Measurements from ENCODE around the gene PAF1. TPM values are rescaled to one million over a fixed set of nuclear protein-coding genes. Genes with fewer than 3 reads are reported as not detected.

The PAF1 gene
- total and polyA plus RNA-seq, 2 donors (not counting 3 experiments of a cell fraction or from before 2014, with no cell fraction given): 55.1 to 90.8 TPM

DNA sequence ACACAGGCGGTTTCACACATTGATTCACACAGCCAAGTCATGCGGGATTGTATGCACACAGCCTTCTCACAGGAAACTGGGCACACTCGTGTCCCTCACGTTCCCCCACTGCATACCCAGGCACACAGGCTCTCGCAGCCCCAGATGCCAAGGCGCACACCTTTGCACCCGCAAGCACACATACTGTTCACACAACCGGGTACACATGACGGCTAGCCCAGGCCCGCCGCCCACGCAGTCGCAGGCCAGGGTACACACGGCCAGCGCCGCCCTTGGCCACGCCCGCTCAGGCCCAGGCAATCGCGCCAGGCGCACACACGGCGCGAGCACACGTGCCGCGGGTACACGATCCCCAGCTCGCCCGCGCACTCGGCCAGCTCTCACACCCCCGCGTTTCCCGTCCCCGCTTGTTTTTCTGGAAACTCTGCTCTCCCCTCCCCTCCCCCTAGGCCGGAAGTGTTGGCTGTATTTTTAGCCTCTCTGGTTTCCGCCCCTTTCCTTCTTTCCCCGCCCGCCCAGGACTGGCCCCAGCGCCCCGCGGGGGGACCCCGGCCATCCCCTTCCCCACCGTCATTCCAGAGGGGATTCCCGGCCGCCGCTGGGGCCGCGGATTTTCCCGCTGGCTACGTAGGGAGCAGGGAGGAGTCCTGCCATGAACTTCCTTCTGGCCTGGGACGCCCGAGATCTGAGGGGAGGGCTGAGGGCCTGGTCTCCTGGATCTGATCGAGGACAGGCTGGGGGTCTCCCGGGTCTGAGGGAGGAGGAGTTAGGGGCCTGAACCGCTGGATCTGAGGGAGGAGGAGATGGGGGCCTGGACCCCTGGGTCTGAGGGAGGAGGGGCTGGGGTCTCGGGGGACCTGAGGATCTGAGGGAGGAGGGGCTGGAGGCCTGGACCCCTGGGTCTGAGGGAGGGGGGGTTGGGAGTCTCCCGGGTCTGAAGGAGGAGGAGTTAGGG lies 11.7 kb upstream of the PAF1 start:
- dilution Hi-C loops (cut with MboI; ENCODE audit: extremely low pct_ligation_motif_present, low sequenced_read_pairs) (no loop called here), intact Hi-C loops (cut with micrococcal nuclease) (loop anchor here (1.0 kb wide), 1 partner anchor 10 kb away; the partner anchor contains the start of gene PLEKHG2)
- Histone ChIP-seq H3K9ac (replicated peaks; ENCODE audit: extremely low read depth, insufficient read depth, low read length) (peak overlapping the region; percentile 92), H3K27ac (ENCODE audit: insufficient read depth, low read depth, low read length) (peak overlapping the region; percentile 89), H3K79me2 (ENCODE audit: control insufficient read depth, insufficient read depth, low read length) (peaks cover 9% of the 10 kb centered on the region), H3K4me2 (ENCODE audit: insufficient read depth, low read length) (peak overlapping the region; percentile 57), H3K27me3 (ENCODE audit: control insufficient read depth in 2 of 2, insufficient read depth in 2 of 2, low read length in 2 of 2) (no peaks in the 10 kb centered on the region), H3K4me3 (replicated peaks in 1 of 3; ENCODE audit: insufficient read depth in 1 of 3, low read depth in 1 of 3, low read length in 3 of 3) (peak overlapping the region; percentile 19 to 34 (median 23)), H3K9me1 (replicated peaks; ENCODE audit: control insufficient read depth, extremely low read depth, insufficient read depth, low read length) (no peaks in the 10 kb centered on the region), H3K4me1 (ENCODE audit: control insufficient read depth, extremely low read depth, insufficient read depth, low read length) (peaks cover 25% of the 10 kb centered on the region), H3K36me3 (ENCODE audit: control insufficient read depth in 2 of 2, extremely low read depth in 1 of 2, insufficient read depth in 2 of 2, low read length in 2 of 2) (peaks cover 0 to 4% of the 10 kb centered on the region in 2 experiments), H3K9me3 (replicated peaks; ENCODE audit: control insufficient read depth, insufficient read depth, low read length) (no peaks in the 10 kb centered on the region), H2AFZ (ENCODE audit: low read depth, low read length) (no peak overlapping the region), H4K20me1 (replicated peaks; ENCODE audit: control insufficient read depth, extremely low read depth, insufficient read depth, low read length) (no peaks in the 10 kb centered on the region)
- BruUV-seq (replicated peaks): no TSS peak
- ChIA-PET CTCF (interaction anchor here (1.0 to 2.9 kb wide), 4 partner anchors 9 to 281 kb away, joined by 3 to 22 read pairs (median 6); partner anchors contain the start of genes MED29, PAF1 and PLEKHG2), POLR2A (interaction anchor here (0.8 to 1.5 kb wide), 2 partner anchors 12 to 33 kb away, joined by 3 to 9 read pairs; partner anchors contain the start of genes MED29, PAF1 and RPS16)
- DNase-seq (ENCODE audit: low read depth, low spot score): peak; percentile 95
- peak; percentile 86 for FAIRE-seq
- TF ChIP-seq, protein P1, sequence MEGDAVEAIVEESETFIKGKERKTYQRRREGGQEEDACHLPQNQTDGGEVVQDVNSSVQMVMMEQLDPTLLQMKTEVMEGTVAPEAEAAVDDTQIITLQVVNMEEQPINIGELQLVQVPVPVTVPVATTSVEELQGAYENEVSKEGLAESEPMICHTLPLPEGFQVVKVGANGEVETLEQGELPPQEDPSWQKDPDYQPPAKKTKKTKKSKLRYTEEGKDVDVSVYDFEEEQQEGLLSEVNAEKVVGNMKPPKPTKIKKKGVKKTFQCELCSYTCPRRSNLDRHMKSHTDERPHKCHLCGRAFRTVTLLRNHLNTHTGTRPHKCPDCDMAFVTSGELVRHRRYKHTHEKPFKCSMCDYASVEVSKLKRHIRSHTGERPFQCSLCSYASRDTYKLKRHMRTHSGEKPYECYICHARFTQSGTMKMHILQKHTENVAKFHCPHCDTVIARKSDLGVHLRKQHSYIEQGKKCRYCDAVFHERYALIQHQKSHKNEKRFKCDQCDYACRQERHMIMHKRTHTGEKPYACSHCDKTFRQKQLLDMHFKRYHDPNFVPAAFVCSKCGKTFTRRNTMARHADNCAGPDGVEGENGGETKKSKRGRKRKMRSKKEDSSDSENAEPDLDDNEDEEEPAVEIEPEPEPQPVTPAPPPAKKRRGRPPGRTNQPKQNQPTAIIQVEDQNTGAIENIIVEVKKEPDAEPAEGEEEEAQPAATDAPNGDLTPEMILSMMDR (IDR thresholded peaks at IDR 0.05; ENCODE audit: extremely low read depth in 1 of 2, insufficient read depth in 1 of 2, low read depth in 1 of 2, low read length in 2 of 2): no peak
- TF ChIP-seq JUN (IDR thresholded peaks at IDR 0.05; ENCODE audit: borderline replicate concordance, insufficient read depth, insufficient read length, low read depth) (no peak), MYC (IDR thresholded peaks at IDR 0.05; ENCODE audit: low read depth, low read length) (peak; percentile 55), GATA2 (IDR thresholded peaks at IDR 0.05; ENCODE audit: insufficient read depth, insufficient read length, low read depth, low read length) (no peak), POLR2AphosphoS5 (IDR thresholded peaks at IDR 0.05; ENCODE audit: insufficient read depth, low read depth, low read length) (peak; percentile 79), FOS (IDR thresholded peaks at IDR 0.05; ENCODE audit: borderline replicate concordance, insufficient read depth, low read length) (no peak), EZH2 (IDR thresholded peaks at IDR 0.05; ENCODE audit: borderline replicate concordance, low read depth, low read length, severe bottlenecking) (no peak), POLR2A (IDR thresholded peaks at IDR 0.05; ENCODE audit: low read depth, low read length) (no peak)
- TF ChIP-seq, protein P2, sequence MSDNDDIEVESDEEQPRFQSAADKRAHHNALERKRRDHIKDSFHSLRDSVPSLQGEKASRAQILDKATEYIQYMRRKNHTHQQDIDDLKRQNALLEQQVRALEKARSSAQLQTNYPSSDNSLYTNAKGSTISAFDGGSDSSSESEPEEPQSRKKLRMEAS (IDR thresholded peaks at IDR 0.05; ENCODE audit: insufficient read depth, insufficient read length): peak; percentile 90

Data from endothelial cell of umbilical vein (primary cell).